Pons (tissue), 1 donor: ENCODE results near the gene ALS2CL.

Experiments used
- DNase-seq: peaks from one replicate; pipeline ENCODE4 v3.0.0-alpha.2; 2016; ENCODE audit warnings: low spot score

The ALS2CL gene

GRCh38 chr3:46664971-46665762, 28.3 kb downstream of the ALS2CL start:
- no peak for DNase-seq

- no peak for DNase-seq
Measured at GRCh38 chr3:46664188-46664970, 29.1 kb downstream of the ALS2CL start.

- DNase-seq, result no peak
Measured at GRCh38 chr3:46663591-46664135, 29.8 kb downstream of the ALS2CL start.

- peak; percentile 53 for DNase-seq
Measured at GRCh38 chr3:46662771-46663551, 30.5 kb downstream of the ALS2CL start.

- no peak for DNase-seq
Measured at GRCh38 chr3:46661776-46662766, 31.4 kb downstream of the ALS2CL start.

- no peak for DNase-seq
Measured at GRCh38 chr3:46660543-46661523, 32.6 kb downstream of the ALS2CL start.

- no peak for DNase-seq
Measured at GRCh38 chr3:46660003-46660402, 33.5 kb downstream of the ALS2CL start.

- DNase-seq, result no peak
Measured at GRCh38 chr3:46659285-46659684, 34.2 kb downstream of the ALS2CL start.

GRCh38 chr3:46656778-46657556, 36.5 kb downstream of the ALS2CL start:
- DNase-seq, result no peak

- DNase-seq, result no peak
Measured at GRCh38 chr3:46655271-46655670, 38.2 kb downstream of the ALS2CL start.

- no peak for DNase-seq
Measured at GRCh38 chr3:46651084-46651483, 42.4 kb downstream of the ALS2CL start.

- DNase-seq, result no peak
Measured at GRCh38 chr3:46649436-46649835, 44.0 kb downstream of the ALS2CL start.

GRCh38 chr3:46648096-46648495, 45.4 kb downstream of the ALS2CL start:
- no peak for DNase-seq

GRCh38 chr3:46646700-46647099, 46.8 kb downstream of the ALS2CL start:
- no peak for DNase-seq

- no peak for DNase-seq
Measured at GRCh38 chr3:46643701-46644100, 49.8 kb downstream of the ALS2CL start.

GRCh38 chr3:46642971-46643370, 50.5 kb downstream of the ALS2CL start:
- DNase-seq, result no peak

GRCh38 chr3:46640927-46641326, 52.6 kb downstream of the ALS2CL start:
- no peak for DNase-seq

GRCh38 chr3:46639221-46639620, 54.3 kb downstream of the ALS2CL start:
- no peak for DNase-seq

GRCh38 chr3:46634856-46635255, 58.6 kb downstream of the ALS2CL start:
- DNase-seq, result no peak
